Progenitor cell of endocrine pancreas (in vitro differentiated cells): ENCODE results near the gene PRSS12. TPM values are rescaled to one million over a fixed set of nuclear protein-coding genes. Genes with fewer than 3 reads are reported as not detected.
"Not testable (repeated sequence)": the region's sequence is repeated elsewhere in the genome, so short reads cannot be mapped to it uniquely, and the experiment has no call there.

ENCODE experiments used
- DNase-seq: peaks from one replicate; pipeline ENCODE4 v3.0.0; 2021; ENCODE audit warnings: low spot score; ENCODE audit not compliant: unreplicated experiment
- H3K27ac Mint-ChIP-seq: 2 replicates; pipeline ENCODE4 v1.8.0; 2021; ENCODE audit warnings: mild to moderate bottlenecking, moderate library complexity, mixed read lengths
- H3K27me3 Mint-ChIP-seq: 2 replicates; pipeline ENCODE4 v1.8.0; 2021; ENCODE audit warnings: mixed read lengths
- H3K36me3 Mint-ChIP-seq: 2 replicates; pipeline ENCODE4 v1.8.0; 2022; ENCODE audit warnings: mixed read lengths; ENCODE audit not compliant: insufficient read depth
- H3K4me1 Mint-ChIP-seq: 2 replicates; pipeline ENCODE4 v1.8.0; 2021; ENCODE audit warnings: low read depth, mixed read lengths
- H3K4me3 Mint-ChIP-seq: 2 replicates; pipeline ENCODE4 v1.8.0; 2021; ENCODE audit warnings: low read depth, mild to moderate bottlenecking, moderate library complexity, mixed read lengths
- H3K9me3 Mint-ChIP-seq: 2 replicates; pipeline ENCODE4 v1.8.0; 2021; ENCODE audit warnings: low read depth, mixed read lengths
- long read RNA-seq: library from polyadenylated mRNA; unstranded; transcript quantifications from one replicate; pipeline ENCODE4 v2.0.0, GENCODE V29; 2020
- total RNA-seq: library from RNA; stranded (reverse); gene quantifications from 2 replicates; pipeline ENCODE4 v1.2.1, GENCODE V29; 2021
- TF ChIP-seq, protein P1 (sequence below): fragments of 200-600 bp; sonication (generic); IDR thresholded peaks from one replicate; pipeline ENCODE4 v1.5.0; 2021; ENCODE audit warnings: antibody characterized with exemption, mild to moderate bottlenecking; ENCODE audit not compliant: unreplicated experiment

The PRSS12 gene
- 3.4 and 4.6 TPM in 2 replicates for total RNA-seq
- long read RNA-seq, partial matches to known transcripts, result 1 of 2 reads
- long read RNA-seq, other reads (novel, unspliced or antisense), result 1 of 2 reads

- H3K27me3 Mint-ChIP-seq, result peaks cover 48% of the 10 kb centered on the region
- H3K36me3 Mint-ChIP-seq, result no peaks in the 10 kb centered on the region
- TF ChIP-seq, protein P1, sequence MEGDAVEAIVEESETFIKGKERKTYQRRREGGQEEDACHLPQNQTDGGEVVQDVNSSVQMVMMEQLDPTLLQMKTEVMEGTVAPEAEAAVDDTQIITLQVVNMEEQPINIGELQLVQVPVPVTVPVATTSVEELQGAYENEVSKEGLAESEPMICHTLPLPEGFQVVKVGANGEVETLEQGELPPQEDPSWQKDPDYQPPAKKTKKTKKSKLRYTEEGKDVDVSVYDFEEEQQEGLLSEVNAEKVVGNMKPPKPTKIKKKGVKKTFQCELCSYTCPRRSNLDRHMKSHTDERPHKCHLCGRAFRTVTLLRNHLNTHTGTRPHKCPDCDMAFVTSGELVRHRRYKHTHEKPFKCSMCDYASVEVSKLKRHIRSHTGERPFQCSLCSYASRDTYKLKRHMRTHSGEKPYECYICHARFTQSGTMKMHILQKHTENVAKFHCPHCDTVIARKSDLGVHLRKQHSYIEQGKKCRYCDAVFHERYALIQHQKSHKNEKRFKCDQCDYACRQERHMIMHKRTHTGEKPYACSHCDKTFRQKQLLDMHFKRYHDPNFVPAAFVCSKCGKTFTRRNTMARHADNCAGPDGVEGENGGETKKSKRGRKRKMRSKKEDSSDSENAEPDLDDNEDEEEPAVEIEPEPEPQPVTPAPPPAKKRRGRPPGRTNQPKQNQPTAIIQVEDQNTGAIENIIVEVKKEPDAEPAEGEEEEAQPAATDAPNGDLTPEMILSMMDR, result peak; percentile 97
- H3K27ac Mint-ChIP-seq, result peak within 1 kb of the TSS; percentile 57
- no peaks in the 10 kb centered on the region for H3K9me3 Mint-ChIP-seq
- DNase-seq, result peak; percentile 81
- H3K4me1 Mint-ChIP-seq, result peaks cover 10% of the 10 kb centered on the region
- H3K4me3 Mint-ChIP-seq, result peak within 1 kb of the TSS; percentile 75
These were observed at the start of gene PRSS12 for GRCh38 chr4:118352843-118353533. PRSS12 (minus strand) TSS chr4:118353003; CDS start chr4:118352720, 283 bp downstream.

- H3K27ac Mint-ChIP-seq, result no peak overlapping the region
- H3K9me3 Mint-ChIP-seq, result peaks cover 6% of the 10 kb centered on the region
- H3K4me3 Mint-ChIP-seq, result no peak overlapping the region
- no peak for DNase-seq
- peaks cover 33% of the 10 kb centered on the region for H3K27me3 Mint-ChIP-seq
- TF ChIP-seq, protein P1, result no peak
- no peaks in the 10 kb centered on the region for H3K36me3 Mint-ChIP-seq
- peaks cover 2% of the 10 kb centered on the region for H3K4me1 Mint-ChIP-seq
These were observed 47.6 kb upstream of the PRSS12 start for GRCh38 chr4:118400356-118400755.

DNA sequence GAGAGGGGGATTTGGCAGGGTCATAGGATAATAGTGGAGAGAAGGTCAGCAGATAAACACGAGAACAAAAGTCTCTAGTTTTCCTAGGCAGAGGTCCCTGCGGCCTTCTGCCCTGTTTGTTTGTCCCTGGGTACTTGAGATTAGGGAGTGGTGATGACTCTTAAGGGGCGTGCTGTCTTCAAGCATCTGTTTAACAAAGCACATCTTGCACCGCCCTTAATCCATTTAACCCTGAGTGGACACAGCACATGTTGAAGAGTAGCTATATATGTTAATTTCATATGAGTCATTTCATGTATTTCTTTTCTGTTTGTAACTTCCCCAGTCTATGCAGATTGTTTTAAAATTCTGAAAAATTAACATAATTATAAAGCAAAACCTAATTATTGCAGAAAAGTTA is 47.1 kb upstream of the PRSS12 start:
- not testable (repeated sequence) for H3K4me3 Mint-ChIP-seq, H3K27ac Mint-ChIP-seq, H3K36me3 Mint-ChIP-seq, DNase-seq, H3K4me1 Mint-ChIP-seq, H3K9me3 Mint-ChIP-seq
- peaks cover 33% of the 10 kb centered on the region for H3K27me3 Mint-ChIP-seq

DNA sequence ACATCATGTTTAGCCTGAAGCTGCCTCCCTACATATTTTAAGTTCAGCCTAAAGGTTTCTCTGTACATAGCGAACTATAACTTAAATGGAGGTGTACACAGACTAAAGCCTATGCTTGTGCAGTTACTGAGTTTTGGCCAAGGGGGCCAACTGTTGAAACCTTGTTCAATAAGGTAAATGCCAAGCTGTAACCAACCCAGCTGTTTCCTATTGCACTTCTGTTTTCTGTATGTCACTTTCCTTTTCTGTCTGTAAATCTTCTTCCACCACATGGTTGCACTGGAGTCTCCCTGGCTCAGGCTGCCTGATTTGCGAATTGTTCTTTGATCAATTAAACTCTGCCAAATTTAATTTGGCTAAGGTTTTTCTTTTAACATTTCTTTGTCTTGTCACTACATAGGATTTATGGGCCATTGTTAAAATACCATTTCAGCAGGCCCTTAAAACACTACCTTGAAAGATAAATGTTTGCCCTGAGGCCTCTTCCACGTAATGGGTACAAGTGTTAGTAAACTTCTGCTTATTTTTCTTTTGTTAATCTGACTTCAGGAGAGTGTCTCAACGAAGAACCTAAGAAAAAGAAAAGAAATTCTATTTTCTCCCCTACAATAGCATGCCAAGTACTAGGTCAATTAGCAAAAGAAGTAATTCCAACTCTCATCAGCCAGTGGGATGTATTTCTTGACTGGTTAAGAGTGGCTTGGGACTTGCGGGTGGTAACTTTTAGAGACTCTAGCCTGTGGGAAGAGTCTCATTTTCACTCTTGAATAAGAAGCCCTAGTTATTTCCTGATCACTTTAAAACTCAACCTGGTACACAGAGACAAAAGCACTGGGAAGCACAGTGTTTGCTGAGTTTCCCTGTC is 45.7 kb upstream of the PRSS12 start:
- Mint-ChIP-seq H3K27ac (peak overlapping the region; percentile 10), H3K4me3 (no peak overlapping the region), H3K27me3 (peaks cover 33% of the 10 kb centered on the region), H3K4me1 (peaks cover 2% of the 10 kb centered on the region), H3K9me3 (no peaks in the 10 kb centered on the region), H3K36me3 (no peaks in the 10 kb centered on the region)
- DNase-seq, result no peak
- TF ChIP-seq, protein P1, result no peak

DNA sequence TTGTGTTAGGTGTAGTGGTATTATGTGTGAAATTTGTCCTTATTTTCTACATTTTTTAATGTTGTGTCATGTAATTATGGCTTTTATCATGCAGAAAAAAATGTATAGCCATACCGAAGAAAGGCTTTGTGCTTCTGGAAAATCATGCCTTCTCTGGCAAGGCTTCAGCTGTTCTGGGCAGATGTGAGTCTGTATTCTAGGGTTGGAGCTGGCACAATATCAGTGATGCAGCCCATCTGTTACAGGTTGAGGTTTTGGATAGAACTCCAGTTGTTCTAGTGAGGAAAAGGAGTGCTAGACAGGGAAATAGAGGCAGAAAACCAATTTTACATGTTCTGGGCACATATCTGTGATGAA is 44.8 kb upstream of the PRSS12 start:
- H3K27me3 Mint-ChIP-seq, result peaks cover 33% of the 10 kb centered on the region
- TF ChIP-seq, protein P1, result no peak
- H3K36me3 Mint-ChIP-seq, result peaks cover 2% of the 10 kb centered on the region
- peaks cover 3% of the 10 kb centered on the region for H3K9me3 Mint-ChIP-seq
- H3K27ac Mint-ChIP-seq, result no peak overlapping the region
- no peak for DNase-seq
- H3K4me3 Mint-ChIP-seq, result no peak overlapping the region
- peaks cover 2% of the 10 kb centered on the region for H3K4me1 Mint-ChIP-seq
